Endodermal cell (in vitro differentiated cells): Measurements from ENCODE around the gene PCDHA13. TPM values are rescaled to one million over a fixed set of nuclear protein-coding genes. Genes with fewer than 3 reads are reported as not detected.

Experiments
- DNase-seq: peaks from one replicate; pipeline ENCODE4 v3.0.0-alpha.2; 2017
- H3K27ac ChIP-seq: 2 replicates; pipeline ENCODE4 v1.5.1; 2013; ENCODE audit warnings: mild to moderate bottlenecking, low read depth, low read length, moderate library complexity
- H3K27me3 ChIP-seq: 2 replicates; pipeline ENCODE4 v1.6.1; 2013; ENCODE audit warnings: mild to moderate bottlenecking, low read length, moderate library complexity; ENCODE audit not compliant: insufficient read depth, control insufficient read depth, poor library complexity, severe bottlenecking
- H3K36me3 ChIP-seq: 2 replicates; pipeline ENCODE4 v1.7.0; 2013; ENCODE audit warnings: mild to moderate bottlenecking, low read length, moderate library complexity; ENCODE audit not compliant: control insufficient read depth, insufficient read depth
- H3K4me1 ChIP-seq: one replicate; pipeline ENCODE4 v1.7.0; 2013; ENCODE audit warnings: low read length; ENCODE audit not compliant: control insufficient read depth, insufficient read depth
- H3K4me3 ChIP-seq: 2 replicates; pipeline ENCODE4 v1.5.1; 2013; ENCODE audit warnings: mild to moderate bottlenecking, low read length, moderate library complexity
- H3K9ac ChIP-seq: 2 replicates; pipeline ENCODE4 v1.6.1; 2013; ENCODE audit warnings: mild to moderate bottlenecking, low read length, moderate library complexity; ENCODE audit not compliant: poor library complexity, severe bottlenecking; ENCODE audit errors: extremely low read depth
- H3K9me3 ChIP-seq: 2 replicates; pipeline ENCODE4 v1.6.1; 2013; ENCODE audit warnings: mild to moderate bottlenecking, low read length, moderate library complexity; ENCODE audit not compliant: control insufficient read depth
- H3K27ac Mint-ChIP-seq: 2 replicates; pipeline ENCODE4 v1.8.0; 2020; ENCODE audit warnings: mixed read lengths
- H3K27me3 Mint-ChIP-seq: 2 replicates; pipeline ENCODE4 v1.8.0; 2021; ENCODE audit warnings: mild to moderate bottlenecking, mixed read lengths; ENCODE audit not compliant: insufficient read depth
- H3K36me3 Mint-ChIP-seq: 2 replicates; pipeline ENCODE4 v1.8.0; 2020; ENCODE audit warnings: low read depth, mixed read lengths
- H3K4me1 Mint-ChIP-seq: 2 replicates; pipeline ENCODE4 v1.8.0; 2020; ENCODE audit warnings: mixed read lengths
- H3K4me3 Mint-ChIP-seq: 2 replicates; pipeline ENCODE4 v1.8.0; 2020; ENCODE audit warnings: mild to moderate bottlenecking, moderate library complexity, mixed read lengths
- H3K9me3 Mint-ChIP-seq: 2 replicates; pipeline ENCODE4 v1.8.0; 2020; ENCODE audit warnings: mild to moderate bottlenecking, mixed read lengths
- WGBS, 2 experiments: methylation state at CpG; one replicate each; pipeline versions ENCODE4 v1.1.5 to v1.1.7; 2013; ENCODE audit warnings: missing lambda C conversion rate in 2 of 2, mixed read lengths in 1 of 2; ENCODE audit not compliant: insufficient coverage in 1 of 2, insufficient read length in 1 of 2; 5-methylcytosine and 5-hydroxymethylcytosine counted together
- total RNA-seq, 2 donors: library from RNA; stranded (reverse); fragmentation: NEBNext Ultra II Directional in 1 of 2; extraction: Animal tissue kit (Norgen Biotek cat#: 25700) in 1 of 2; gene quantifications; 2 replicates in 1 of 2; 3 replicates in 1 of 2; pipeline ENCODE4 v1.2.1, GENCODE V29; 2021
- TF ChIP-seq, protein P1 (sequence below): fragments of 200-600 bp; sonication (generic); conservative IDR thresholded peaks from 2 replicates; pipeline ENCODE4 v1.5.0; 2021; ENCODE audit warnings: antibody characterized with exemption, mild to moderate bottlenecking

Gene PCDHA13
- total RNA-seq, 2 donors from 2014 or later = 1.2 to 3.8 TPM

DNA sequence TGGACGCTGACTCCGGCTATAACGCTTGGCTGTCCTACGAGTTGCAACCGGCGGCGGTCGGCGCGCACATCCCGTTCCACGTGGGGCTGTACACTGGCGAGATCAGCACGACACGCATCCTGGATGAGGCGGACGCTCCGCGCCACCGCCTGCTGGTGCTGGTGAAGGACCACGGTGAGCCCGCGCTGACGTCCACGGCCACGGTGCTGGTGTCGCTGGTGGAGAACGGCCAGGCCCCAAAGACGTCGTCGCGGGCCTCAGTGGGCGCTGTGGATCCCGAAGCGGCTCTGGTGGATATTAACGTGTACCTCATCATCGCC is 4.7 kb upstream of the PCDHA13 start:
- no peak overlapping the region for H3K27ac Mint-ChIP-seq
- H3K4me1 Mint-ChIP-seq = peaks cover 8% of the 10 kb centered on the region
- no peak overlapping the region for H3K27ac ChIP-seq
- TF ChIP-seq, protein P1, sequence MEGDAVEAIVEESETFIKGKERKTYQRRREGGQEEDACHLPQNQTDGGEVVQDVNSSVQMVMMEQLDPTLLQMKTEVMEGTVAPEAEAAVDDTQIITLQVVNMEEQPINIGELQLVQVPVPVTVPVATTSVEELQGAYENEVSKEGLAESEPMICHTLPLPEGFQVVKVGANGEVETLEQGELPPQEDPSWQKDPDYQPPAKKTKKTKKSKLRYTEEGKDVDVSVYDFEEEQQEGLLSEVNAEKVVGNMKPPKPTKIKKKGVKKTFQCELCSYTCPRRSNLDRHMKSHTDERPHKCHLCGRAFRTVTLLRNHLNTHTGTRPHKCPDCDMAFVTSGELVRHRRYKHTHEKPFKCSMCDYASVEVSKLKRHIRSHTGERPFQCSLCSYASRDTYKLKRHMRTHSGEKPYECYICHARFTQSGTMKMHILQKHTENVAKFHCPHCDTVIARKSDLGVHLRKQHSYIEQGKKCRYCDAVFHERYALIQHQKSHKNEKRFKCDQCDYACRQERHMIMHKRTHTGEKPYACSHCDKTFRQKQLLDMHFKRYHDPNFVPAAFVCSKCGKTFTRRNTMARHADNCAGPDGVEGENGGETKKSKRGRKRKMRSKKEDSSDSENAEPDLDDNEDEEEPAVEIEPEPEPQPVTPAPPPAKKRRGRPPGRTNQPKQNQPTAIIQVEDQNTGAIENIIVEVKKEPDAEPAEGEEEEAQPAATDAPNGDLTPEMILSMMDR = no peak
- no peaks in the 10 kb centered on the region for H3K27me3 ChIP-seq
- H3K36me3 ChIP-seq = peaks cover 25% of the 10 kb centered on the region
- H3K36me3 Mint-ChIP-seq = peaks cover 23% of the 10 kb centered on the region
- H3K9me3 ChIP-seq = no peaks in the 10 kb centered on the region
- H3K9me3 Mint-ChIP-seq = no peaks in the 10 kb centered on the region
- no peaks in the 10 kb centered on the region for H3K27me3 Mint-ChIP-seq
- no peak overlapping the region for H3K4me3 ChIP-seq
- 96 to 97% methylated on average over 26 to 37 of the region's 37 CpGs for WGBS, 2 experiments
- H3K4me1 ChIP-seq = no peaks in the 10 kb centered on the region
- H3K4me3 Mint-ChIP-seq = no peak overlapping the region
- DNase-seq = no peak
- H3K9ac ChIP-seq = no peak overlapping the region

DNA sequence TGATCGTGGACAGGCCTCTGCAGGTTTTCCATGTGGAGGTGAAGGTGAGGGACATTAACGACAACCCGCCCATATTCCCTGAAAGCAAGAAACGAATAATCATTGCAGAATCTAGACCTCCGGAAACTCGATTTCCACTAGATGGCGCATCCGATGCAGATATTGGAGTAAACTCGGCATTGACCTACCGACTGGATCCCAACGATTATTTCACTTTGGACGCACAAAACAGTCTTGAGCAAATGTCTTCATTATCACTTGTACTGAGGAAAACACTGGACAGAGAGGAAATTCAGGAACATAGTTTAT is 621 bp downstream of the PCDHA13 start:
- Mint-ChIP-seq H3K27ac (no peak overlapping the region), H3K27me3 (no peaks in the 10 kb centered on the region), H3K4me3 (peak overlapping the region; percentile 41), H3K4me1 (no peaks in the 10 kb centered on the region), H3K36me3 (peaks cover 22% of the 10 kb centered on the region), H3K9me3 (peaks cover 5% of the 10 kb centered on the region)
- Histone ChIP-seq H3K36me3 (peaks cover 16% of the 10 kb centered on the region), H3K27me3 (no peaks in the 10 kb centered on the region), H3K9ac (no peak overlapping the region), H3K9me3 (peaks cover 4% of the 10 kb centered on the region), H3K4me1 (no peaks in the 10 kb centered on the region), H3K4me3 (peak overlapping the region; percentile 40), H3K27ac (no peak overlapping the region)
- TF ChIP-seq, protein P1 = peak; percentile 70
- WGBS, 2 experiments = 78 to 83% methylated on average over 5 to 12 of the region's 12 CpGs
- peak; percentile 80 for DNase-seq

DNA sequence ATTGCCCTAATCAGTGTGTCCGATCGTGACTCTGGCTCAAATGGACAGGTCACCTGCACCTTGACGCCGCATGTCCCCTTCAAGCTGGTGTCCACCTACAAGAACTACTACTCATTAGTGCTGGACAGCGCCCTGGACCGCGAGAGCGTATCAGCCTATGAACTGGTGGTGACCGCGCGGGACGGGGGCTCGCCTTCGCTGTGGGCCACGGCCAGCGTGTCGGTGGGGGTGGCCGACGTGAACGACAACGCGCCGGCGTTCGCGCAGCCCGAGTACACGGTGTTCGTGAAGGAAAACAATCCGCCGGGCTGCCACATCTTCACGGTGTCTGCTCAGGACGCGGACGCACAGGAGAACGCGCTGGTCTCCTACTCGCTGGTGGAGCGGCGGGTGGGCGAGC is 1.4 kb downstream of the PCDHA13 start:
- Mint-ChIP-seq H3K4me1 (no peaks in the 10 kb centered on the region), H3K9me3 (peaks cover 5% of the 10 kb centered on the region), H3K36me3 (peaks cover 22% of the 10 kb centered on the region), H3K27ac (no peak overlapping the region), H3K27me3 (no peaks in the 10 kb centered on the region), H3K4me3 (no peak overlapping the region)
- Histone ChIP-seq H3K4me3 (no peak overlapping the region), H3K36me3 (peaks cover 16% of the 10 kb centered on the region), H3K27me3 (no peaks in the 10 kb centered on the region), H3K27ac (no peak overlapping the region), H3K9ac (no peak overlapping the region), H3K4me1 (no peaks in the 10 kb centered on the region), H3K9me3 (peaks cover 4% of the 10 kb centered on the region)
- DNase-seq = peak; percentile 41
- WGBS, 2 experiments = 97 to 98% methylated on average over 37 to 41 of the region's 41 CpGs
- TF ChIP-seq, protein P1 = no peak
